ENCODE results near the gene PCBP1.

GRCh38 chr2:70041663-70042062, 45.6 kb upstream of the PCBP1 start:
- TF ChIP-seq, protein P1, sequence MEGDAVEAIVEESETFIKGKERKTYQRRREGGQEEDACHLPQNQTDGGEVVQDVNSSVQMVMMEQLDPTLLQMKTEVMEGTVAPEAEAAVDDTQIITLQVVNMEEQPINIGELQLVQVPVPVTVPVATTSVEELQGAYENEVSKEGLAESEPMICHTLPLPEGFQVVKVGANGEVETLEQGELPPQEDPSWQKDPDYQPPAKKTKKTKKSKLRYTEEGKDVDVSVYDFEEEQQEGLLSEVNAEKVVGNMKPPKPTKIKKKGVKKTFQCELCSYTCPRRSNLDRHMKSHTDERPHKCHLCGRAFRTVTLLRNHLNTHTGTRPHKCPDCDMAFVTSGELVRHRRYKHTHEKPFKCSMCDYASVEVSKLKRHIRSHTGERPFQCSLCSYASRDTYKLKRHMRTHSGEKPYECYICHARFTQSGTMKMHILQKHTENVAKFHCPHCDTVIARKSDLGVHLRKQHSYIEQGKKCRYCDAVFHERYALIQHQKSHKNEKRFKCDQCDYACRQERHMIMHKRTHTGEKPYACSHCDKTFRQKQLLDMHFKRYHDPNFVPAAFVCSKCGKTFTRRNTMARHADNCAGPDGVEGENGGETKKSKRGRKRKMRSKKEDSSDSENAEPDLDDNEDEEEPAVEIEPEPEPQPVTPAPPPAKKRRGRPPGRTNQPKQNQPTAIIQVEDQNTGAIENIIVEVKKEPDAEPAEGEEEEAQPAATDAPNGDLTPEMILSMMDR (IDR thresholded peaks at IDR 0.05 in 8 of 11, conservative IDR thresholded peaks at IDR 0.05 in 3 of 11), result no peak
- no peak for TF ChIP-seq POLR2A (IDR thresholded peaks at IDR 0.05)
